Right lobe of liver (tissue), 4 donors: ENCODE data around the gene ARHGEF37.

Experiments
- POLR2A ChIP-seq: fragments of 450-650 bp; IDR thresholded peaks from one replicate; pipeline ENCODE4 v1.6.1; 2017; ENCODE audit warnings: antibody characterized with exemption, mild to moderate bottlenecking
- TF ChIP-seq, protein P1 (sequence below), 4 donors: fragments of 200-600 bp in 3 of 4; fragments of 450-650 bp in 1 of 4; IDR thresholded peaks; one replicate each; pipeline versions ENCODE4 v1.5.1 to v1.8.0; 2016 to 2022; ENCODE audit warnings: antibody characterized with exemption in 4 of 4, mild to moderate bottlenecking in 2 of 4
- donor health status: DM: no; HTN: no; CAD: no.
- donor health status: DM: no; HTN: no; CAD: no.
- donor health status: DM: no; HTN: yes; CAD: no.

GRCh38 chr5:149641600-149641999 lies 60.3 kb downstream of the ARHGEF37 start:
- no peak for TF ChIP-seq POLR2A
- TF ChIP-seq, protein P1, sequence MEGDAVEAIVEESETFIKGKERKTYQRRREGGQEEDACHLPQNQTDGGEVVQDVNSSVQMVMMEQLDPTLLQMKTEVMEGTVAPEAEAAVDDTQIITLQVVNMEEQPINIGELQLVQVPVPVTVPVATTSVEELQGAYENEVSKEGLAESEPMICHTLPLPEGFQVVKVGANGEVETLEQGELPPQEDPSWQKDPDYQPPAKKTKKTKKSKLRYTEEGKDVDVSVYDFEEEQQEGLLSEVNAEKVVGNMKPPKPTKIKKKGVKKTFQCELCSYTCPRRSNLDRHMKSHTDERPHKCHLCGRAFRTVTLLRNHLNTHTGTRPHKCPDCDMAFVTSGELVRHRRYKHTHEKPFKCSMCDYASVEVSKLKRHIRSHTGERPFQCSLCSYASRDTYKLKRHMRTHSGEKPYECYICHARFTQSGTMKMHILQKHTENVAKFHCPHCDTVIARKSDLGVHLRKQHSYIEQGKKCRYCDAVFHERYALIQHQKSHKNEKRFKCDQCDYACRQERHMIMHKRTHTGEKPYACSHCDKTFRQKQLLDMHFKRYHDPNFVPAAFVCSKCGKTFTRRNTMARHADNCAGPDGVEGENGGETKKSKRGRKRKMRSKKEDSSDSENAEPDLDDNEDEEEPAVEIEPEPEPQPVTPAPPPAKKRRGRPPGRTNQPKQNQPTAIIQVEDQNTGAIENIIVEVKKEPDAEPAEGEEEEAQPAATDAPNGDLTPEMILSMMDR (IDR thresholded peaks at IDR 0.05) = no peak
